HEK293T (cell line): ENCODE measurements around the gene OAS2.

Experiments used
- BHLHE40 ChIP-seq: fragments of 450-650 bp; IDR thresholded peaks from 2 replicates; pipeline ENCODE4 v1.6.1; 2016; ENCODE audit warnings: mild to moderate bottlenecking, moderate library complexity, borderline replicate concordance
- CTBP1 ChIP-seq: fragments of 450-650 bp; IDR thresholded peaks from 2 replicates; pipeline ENCODE4 v1.6.1; 2016; ENCODE audit warnings: borderline replicate concordance
- FOXM1 ChIP-seq: fragments of 450-650 bp; IDR thresholded peaks from 2 replicates; pipeline ENCODE4 v1.6.1; 2017; ENCODE audit warnings: mild to moderate bottlenecking, borderline replicate concordance
- HDGF ChIP-seq: fragments of 450-650 bp; IDR thresholded peaks from 2 replicates; pipeline ENCODE4 v1.6.1; 2017; ENCODE audit warnings: antibody characterized with exemption, borderline replicate concordance
- SP1 ChIP-seq: fragments of 450-650 bp; IDR thresholded peaks from 2 replicates; pipeline ENCODE4 v1.6.1; 2017
- TARDBP ChIP-seq: fragments of 450-650 bp; IDR thresholded peaks from 2 replicates; pipeline ENCODE4 v1.6.1; 2016

- TF ChIP-seq FOXM1 (no peak), BHLHE40 (no peak), SP1 (no peak), CTBP1 (no peak), TARDBP (no peak), HDGF (no peak)
These were observed 7.1 kb upstream of the OAS2 start for GRCh38 chr12:112971248-112971647.
